ENCODE data around the gene MASP2.

Gene MASP2

DNA sequence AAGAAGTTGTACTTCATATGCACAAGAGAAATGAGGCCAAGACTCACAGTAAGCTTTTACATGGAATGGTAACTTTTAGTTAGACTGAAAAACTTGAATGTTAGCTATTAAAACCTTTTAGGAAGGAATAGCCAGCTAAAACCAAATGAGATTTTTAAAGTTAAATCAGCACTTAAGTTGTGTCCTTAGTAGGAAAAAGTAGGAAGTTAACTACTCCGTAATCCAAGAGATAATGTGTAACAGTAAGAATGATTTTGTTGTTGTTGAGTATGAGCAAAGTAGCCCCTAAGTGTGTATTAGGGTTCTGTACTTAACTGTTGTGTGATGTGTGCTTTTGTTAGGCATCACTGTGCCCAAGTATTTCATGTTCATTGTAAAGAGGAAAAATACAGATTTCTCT is 21.4 kb downstream of the MASP2 start:
- no peak for TF ChIP-seq CTCF (IDR thresholded peaks at IDR 0.05; ENCODE audit: low read length)
- no peak for TF ChIP-seq EZH2 (IDR thresholded peaks at IDR 0.05; ENCODE audit: borderline replicate concordance, low read length)
- H3K27me3 ChIP-seq (ENCODE audit: insufficient read depth, low read length), result no peaks in the 10 kb centered on the region
- H2AFZ ChIP-seq (ENCODE audit: low read length), result no peak overlapping the region
- no peaks in the 10 kb centered on the region for H3K9me2 ChIP-seq (ENCODE audit: low read depth, low read length)
- no peaks in the 10 kb centered on the region for H3F3A ChIP-seq (ENCODE audit: insufficient read depth, low read length)
- no peak overlapping the region for H3K9ac ChIP-seq (ENCODE audit: low read length)
- no peak overlapping the region for H3K27ac ChIP-seq (ENCODE audit: low read depth, low read length, poor library complexity, severe bottlenecking)
- peaks cover 80% of the 10 kb centered on the region for H3K36me3 ChIP-seq (ENCODE audit: insufficient read depth, low read length)
- H3K4me1 ChIP-seq (ENCODE audit: insufficient read depth, low read length, severe bottlenecking), result no peaks in the 10 kb centered on the region
- no peaks in the 10 kb centered on the region for H4K20me1 ChIP-seq (ENCODE audit: insufficient read depth, low read length)
- H3K79me2 ChIP-seq (ENCODE audit: insufficient read depth, low read length), result no peaks in the 10 kb centered on the region
- no peak overlapping the region for H3K4me3 ChIP-seq (ENCODE audit: low read depth, low read length, poor library complexity, severe bottlenecking)
- H3K4me2 ChIP-seq (ENCODE audit: low read length), result no peak overlapping the region
- H3K9me3 ChIP-seq (ENCODE audit: low read length), result no peaks in the 10 kb centered on the region

DNA sequence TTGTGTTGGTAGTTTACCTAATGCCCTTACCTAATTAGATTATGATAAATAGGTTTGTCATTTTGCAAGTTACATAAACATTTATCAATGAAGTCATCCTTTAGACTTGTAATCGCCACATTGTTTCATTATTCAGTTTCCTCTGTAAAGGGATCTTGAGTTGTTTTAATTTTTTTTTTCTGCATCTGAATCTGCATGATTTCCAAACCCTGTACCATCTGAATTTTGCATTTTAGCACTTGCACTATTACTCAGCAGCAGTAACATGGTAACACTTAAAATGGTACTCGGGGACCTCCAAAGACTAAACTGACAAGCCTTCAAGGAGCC is 22.2 kb downstream of the MASP2 start:
- Histone ChIP-seq H3K4me1 (ENCODE audit: insufficient read depth, low read length, severe bottlenecking) (no peaks in the 10 kb centered on the region), H3K27ac (ENCODE audit: low read depth, low read length, poor library complexity, severe bottlenecking) (no peak overlapping the region), H4K20me1 (ENCODE audit: insufficient read depth, low read length) (no peaks in the 10 kb centered on the region), H3K27me3 (ENCODE audit: insufficient read depth, low read length) (no peaks in the 10 kb centered on the region), H3K4me3 (ENCODE audit: low read depth, low read length, poor library complexity, severe bottlenecking) (no peak overlapping the region), H3K9me3 (ENCODE audit: low read length) (no peaks in the 10 kb centered on the region), H3K36me3 (ENCODE audit: insufficient read depth, low read length) (peaks cover 80% of the 10 kb centered on the region), H3K9ac (ENCODE audit: low read length) (no peak overlapping the region), H3K79me2 (ENCODE audit: insufficient read depth, low read length) (no peaks in the 10 kb centered on the region), H3F3A (ENCODE audit: insufficient read depth, low read length) (no peaks in the 10 kb centered on the region), H2AFZ (ENCODE audit: low read length) (no peak overlapping the region), H3K9me2 (ENCODE audit: low read depth, low read length) (no peaks in the 10 kb centered on the region), H3K4me2 (ENCODE audit: low read length) (no peak overlapping the region)
- no peak for TF ChIP-seq EZH2 (IDR thresholded peaks at IDR 0.05; ENCODE audit: borderline replicate concordance, low read length)
- TF ChIP-seq CTCF (IDR thresholded peaks at IDR 0.05; ENCODE audit: low read length), result no peak

DNA sequence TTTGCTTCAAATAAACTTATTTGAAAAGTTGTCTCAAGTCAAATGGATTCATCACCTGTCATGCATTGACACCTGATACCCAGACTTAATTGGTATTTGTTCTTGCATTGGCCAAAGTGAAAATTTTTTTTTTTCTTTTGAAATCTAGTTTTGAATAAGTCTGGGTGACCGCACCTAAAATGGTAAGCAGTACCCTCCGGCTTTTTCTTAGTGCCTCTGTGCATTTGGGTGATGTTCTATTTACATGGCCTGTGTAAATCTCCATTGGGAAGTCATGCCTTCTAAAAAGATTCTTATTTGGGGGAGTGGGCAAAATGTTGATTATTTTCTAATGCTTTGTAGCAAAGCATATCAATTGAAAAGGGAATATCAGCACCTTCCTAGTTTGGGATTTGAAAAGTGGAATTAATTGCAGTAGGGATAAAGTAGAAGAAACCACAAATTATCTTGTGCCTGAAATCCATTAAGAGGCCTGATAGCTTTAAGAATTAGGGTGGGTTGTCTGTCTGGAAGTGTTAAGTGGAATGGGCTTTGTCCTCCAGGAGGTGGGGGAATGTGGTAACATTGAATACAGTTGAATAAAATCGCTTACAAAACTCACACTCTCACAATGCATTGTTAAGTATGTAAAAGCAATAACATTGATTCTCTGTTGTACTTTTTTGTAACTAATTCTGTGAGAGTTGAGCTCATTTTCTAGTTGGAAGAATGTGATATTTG is 22.7 kb downstream of the MASP2 start:
- Histone ChIP-seq H3K9me3 (ENCODE audit: low read length) (no peaks in the 10 kb centered on the region), H3K4me2 (ENCODE audit: low read length) (no peak overlapping the region), H3K27ac (ENCODE audit: low read depth, low read length, poor library complexity, severe bottlenecking) (no peak overlapping the region), H4K20me1 (ENCODE audit: insufficient read depth, low read length) (no peaks in the 10 kb centered on the region), H3K36me3 (ENCODE audit: insufficient read depth, low read length) (peaks cover 83% of the 10 kb centered on the region), H3K4me1 (ENCODE audit: insufficient read depth, low read length, severe bottlenecking) (no peaks in the 10 kb centered on the region), H3K9me2 (ENCODE audit: low read depth, low read length) (no peaks in the 10 kb centered on the region), H3K27me3 (ENCODE audit: insufficient read depth, low read length) (no peaks in the 10 kb centered on the region), H3F3A (ENCODE audit: insufficient read depth, low read length) (no peaks in the 10 kb centered on the region), H3K9ac (ENCODE audit: low read length) (no peak overlapping the region), H2AFZ (ENCODE audit: low read length) (no peak overlapping the region), H3K4me3 (ENCODE audit: low read depth, low read length, poor library complexity, severe bottlenecking) (no peak overlapping the region), H3K79me2 (ENCODE audit: insufficient read depth, low read length) (no peaks in the 10 kb centered on the region)
- TF ChIP-seq CTCF (IDR thresholded peaks at IDR 0.05; ENCODE audit: low read length), result no peak

Measured in OCI-LY1 (cell line).